Urothelium cell line (cell line): ENCODE results near the gene TBCB.
"Not testable (repeated sequence)": the region's sequence is repeated elsewhere in the genome, so short reads cannot be mapped to it uniquely, and the experiment has no call there.

ENCODE experiments used
- DNase-seq: peaks from one replicate; pipeline ENCODE4 v3.0.0; 2011; ENCODE audit warnings: low spot score, mixed read lengths
- FAIRE-seq: peaks from 2 replicates; lab custom pipeline; 2011; peaks lifted over from hg19 to GRCh38; lab: Jason Lieb, UNC

Gene TBCB

GRCh38 chr19:36131221-36131620 is 16.0 kb downstream of the TBCB start:
- FAIRE-seq, DNase-seq: not testable (repeated sequence)

DNA sequence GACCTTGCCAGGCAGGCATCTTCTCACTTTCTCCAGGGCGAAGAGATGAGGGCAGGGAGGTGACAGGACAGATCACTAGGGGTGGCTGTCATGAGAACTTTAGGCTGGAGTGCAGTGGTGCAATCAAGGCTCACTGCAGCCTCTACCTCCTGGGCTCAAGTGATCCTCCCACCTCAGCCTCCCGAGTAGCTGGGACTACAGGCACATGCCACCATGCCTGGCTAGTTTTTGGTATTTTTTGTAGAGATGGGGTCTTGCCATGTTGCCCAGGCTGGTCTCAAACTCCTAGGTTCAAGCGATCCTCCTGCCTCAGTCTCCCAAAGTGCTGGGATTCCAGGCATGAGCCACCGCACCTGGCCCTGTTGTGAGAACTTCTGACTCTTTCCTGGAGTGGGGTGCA is 19.6 kb downstream of the TBCB start:
- DNase-seq, FAIRE-seq: not testable (repeated sequence)

GRCh38 chr19:36136964-36137686 is 21.9 kb downstream of the TBCB start:
- DNase-seq (peak; percentile 85), FAIRE-seq (no peak)

GRCh38 chr19:36139120-36139472 is 23.8 kb downstream of the TBCB start:
- FAIRE-seq (no peak), DNase-seq (no peak)

DNA sequence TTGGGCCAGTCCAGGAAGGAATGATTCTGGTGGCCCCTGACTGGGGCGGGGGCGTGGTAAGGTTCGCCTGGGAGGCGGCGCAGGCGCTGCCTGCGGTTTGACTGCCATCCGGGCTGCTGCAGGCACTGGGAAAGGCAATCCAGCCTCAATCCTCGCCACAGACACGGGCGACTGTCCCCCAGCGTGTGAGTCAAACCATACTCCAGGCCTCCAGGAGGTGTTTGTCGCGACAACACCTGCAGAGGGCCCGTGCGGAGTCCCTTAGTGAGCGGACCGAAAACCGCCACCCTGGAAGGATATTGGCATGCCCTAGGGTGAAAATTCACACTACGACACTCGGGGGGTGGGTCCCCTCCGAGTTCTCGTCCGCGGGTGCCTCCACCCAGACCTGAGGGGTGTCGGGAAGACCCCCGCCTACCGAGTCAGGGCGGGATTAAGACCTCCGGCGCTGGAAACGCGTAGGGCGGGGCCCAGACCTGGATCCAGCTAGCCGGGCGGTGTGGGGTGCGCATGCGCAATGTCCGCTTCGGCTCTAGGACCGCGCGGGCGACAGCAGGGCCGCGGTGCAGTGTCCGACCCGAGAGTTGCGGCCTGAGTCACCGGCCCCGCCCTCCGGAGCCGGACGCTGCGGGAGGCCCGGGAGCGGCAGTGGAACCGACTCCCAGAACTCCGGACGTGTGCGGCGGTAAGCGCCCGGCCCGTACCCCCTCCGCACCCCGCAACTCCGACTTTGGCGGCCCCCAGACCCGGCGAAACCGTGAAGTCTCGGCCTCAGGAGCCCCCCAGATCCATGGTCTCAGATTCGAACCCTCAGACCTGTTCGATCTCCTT is 24.4 kb downstream of the TBCB start, which contains the start of gene CAPNS1:
Gene CAPNS1, plus strand, starts transcription at position 594 of the 831 bp plus-strand sequence. CDS start 946 bp downstream, outside the sequence.
- FAIRE-seq: peak; percentile 73
- DNase-seq: peak; percentile 97

DNA sequence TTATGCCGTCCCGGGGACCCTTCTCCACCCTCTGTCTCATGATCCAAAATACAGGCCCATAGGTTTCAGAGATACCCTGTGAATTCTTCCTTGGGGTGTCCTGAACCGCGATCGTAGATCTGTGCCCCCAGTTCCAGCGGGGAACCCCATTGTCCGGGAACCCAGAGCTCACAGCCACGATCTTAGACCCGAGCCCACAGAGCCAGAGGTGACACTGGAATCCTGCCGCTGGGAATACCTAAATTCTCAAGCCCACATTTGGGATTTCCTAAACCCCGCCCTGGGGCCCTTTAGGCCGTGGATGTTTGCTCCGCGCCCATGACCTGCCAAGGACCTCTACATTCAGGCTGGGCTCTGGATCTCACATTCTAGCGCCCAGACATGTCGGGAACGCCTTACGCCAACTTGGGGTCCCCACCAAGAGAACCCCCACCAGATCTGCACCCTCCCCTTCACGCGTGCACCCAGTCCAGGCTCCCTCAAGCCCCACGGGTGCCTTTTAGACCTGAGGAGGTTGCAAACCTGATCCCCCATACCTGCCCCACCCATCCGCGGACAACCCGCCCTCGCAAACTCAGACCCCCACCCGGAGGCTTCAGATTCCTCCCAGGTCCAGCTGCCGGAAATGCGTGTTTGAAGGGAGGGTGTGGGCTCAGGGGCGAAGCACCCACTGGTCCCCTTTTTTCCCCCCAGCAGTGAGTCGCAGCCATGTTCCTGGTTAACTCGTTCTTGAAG is 25.2 kb downstream of the TBCB start:
- no peak for FAIRE-seq
- DNase-seq: peak; percentile 70

GRCh38 chr19:36141039-36141927 is 26.0 kb downstream of the TBCB start:
- DNase-seq: peak; percentile 88
- FAIRE-seq: no peak

GRCh38 chr19:36142046-36142445 is 26.8 kb downstream of the TBCB start:
- FAIRE-seq (no peak), DNase-seq (no peak)

DNA sequence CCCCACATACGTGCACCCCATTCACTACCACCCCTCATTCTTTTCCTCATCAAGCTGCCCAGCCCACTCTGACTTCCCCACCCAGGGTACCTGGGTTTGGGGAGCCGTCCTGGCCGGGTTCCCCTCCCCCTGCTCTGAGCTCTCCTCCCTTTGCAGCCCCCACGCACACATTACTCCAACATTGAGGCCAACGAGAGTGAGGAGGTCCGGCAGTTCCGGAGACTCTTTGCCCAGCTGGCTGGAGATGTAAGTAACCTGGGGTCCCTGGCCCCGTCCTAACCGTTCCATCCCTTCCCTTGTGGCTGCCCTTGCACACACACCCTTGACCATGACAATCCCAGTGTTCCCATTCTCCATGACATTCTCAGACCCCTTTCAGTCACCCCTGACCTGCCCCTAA is 27.2 kb downstream of the TBCB start:
- no peak for DNase-seq
- no peak for FAIRE-seq

- no peak for FAIRE-seq
- DNase-seq: no peak
Observed at GRCh38 chr19:36144624-36145023, 29.4 kb downstream of the TBCB start.

GRCh38 chr19:36149673-36150406 is 34.6 kb downstream of the TBCB start:
- FAIRE-seq: no peak

DNA sequence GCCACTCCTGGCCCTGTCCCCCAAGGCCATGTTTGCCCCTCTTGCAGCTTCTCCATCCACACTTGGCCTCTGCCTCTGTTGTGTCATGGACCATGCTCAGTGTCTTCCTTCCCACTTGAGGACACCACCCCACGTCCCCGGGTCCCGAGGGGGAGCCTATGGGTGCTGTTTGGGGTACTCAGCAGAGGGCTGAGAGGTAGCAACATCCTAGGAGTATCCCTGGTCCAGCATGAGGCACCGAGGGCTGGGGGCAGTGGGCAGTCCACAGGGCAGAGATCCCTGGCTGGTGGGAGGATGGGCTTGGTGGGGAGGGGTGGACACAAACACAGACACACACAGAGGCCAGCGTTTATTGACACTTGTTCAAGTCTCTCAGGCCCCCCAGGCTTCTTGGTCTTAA is 35.3 kb downstream of the TBCB start:
- DNase-seq (no peak), FAIRE-seq (no peak)

More at GRCh38 chr19:36149673-36150406, 34.6 kb downstream of the TBCB start:
- DNase-seq: no peak

DNA sequence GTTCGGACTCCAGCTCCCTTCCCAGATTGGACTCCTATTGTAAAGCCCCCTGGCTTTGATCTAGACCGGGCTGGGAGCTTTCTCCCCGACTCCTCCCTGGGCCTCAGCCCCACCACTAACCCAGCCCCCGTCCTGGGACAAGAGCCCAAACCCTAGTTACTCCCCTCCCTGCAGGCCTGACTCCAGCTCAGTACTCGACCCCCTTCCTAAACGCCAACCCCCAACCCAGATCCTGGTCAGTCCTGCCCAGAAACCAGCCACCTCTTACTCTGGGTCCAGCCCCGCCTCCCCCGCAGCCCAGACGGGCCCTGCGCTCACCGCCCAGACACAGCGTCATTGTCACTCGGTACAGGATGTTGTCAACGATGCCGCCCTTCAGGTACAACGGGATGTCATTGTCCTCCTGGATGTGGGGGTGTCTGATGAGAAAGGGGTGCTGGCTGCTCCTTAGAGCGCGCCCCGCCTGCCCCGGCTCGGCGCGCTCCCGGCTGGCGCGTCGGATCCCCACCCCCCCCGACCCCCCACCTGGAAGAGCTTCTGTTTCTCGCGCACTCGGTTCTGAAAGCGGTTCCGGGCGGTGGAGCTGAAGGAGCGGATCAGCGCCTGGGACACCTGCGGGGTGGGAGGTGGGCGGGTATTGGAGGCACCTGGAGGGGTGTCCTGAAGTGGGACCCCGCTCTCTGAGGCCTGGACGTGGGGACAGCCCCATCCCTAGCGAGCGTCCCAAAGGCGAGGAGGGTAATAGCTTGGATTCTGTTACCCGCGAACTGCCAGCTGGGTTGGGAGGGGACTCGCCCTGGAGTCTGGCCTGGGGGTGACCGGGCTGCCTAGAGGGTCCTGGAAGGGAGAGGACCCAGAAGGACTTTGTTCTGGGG is 36.1 kb downstream of the TBCB start:
- DNase-seq: no peak
- FAIRE-seq: peak; percentile 63

- FAIRE-seq (no peak), DNase-seq (no peak)
Observed at GRCh38 chr19:36152019-36152351, 36.7 kb downstream of the TBCB start.

DNA sequence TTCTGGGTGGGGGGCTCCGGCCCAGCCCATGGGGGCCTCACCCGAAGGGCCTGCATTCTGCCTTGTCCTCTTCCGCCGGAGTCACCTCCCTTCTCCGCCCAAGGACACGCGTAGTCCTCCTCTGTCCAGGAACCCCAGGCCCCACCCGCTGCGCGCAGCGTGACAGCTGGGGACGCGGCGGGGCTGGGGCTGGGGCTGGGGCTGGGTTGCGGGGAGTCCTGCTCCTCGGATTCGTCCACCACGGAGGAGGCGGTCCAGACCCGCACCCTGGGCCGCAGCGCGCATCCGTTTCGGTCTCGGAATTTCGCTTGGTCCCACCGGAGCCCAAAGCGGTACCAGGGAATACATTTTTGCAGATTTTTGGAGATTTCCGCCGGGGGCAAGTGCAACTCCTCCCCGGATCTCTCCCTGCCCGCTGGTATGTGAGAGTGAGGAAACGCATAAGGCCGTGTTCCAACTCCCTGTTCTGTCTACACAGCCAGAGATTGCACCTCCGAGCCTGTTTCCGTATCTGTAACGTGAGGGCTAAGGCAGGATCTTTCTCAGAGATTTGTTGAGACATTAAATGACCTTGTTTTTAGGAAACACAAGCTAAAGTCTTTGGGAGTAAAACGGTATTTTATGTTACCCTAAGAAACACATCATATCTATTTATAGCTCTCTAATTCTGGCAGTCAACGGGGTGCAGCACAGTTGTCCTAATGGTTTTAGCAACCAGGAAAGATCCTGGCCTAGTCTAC is 37.3 kb downstream of the TBCB start, which contains the start of gene COX7A1:
Gene COX7A1, minus strand, starts transcription at position 96 of the 740 bp plus-strand sequence. Its CDS starts 40 bp downstream, at position 56.
- FAIRE-seq (no peak), DNase-seq (no peak)

DNA sequence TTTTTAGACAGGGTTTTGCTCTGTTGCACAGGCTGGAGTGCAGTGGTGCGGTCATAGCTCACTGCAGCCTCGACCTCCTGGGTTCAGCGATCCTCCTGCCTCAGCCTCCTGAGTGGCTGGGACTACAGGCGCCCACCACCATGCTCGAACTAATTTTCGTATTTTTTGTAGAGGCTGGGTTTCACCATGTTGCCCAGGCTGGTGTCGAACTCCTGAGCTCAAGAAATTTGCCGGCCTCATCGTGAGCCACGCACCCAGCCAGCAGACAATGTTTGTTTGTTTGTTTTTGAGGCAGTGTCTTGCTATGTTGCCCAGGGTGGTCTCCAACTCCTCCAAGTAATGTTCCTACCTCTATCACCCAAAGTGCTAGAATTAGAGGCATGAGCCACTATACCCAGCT is 37.9 kb downstream of the TBCB start:
- no peak for FAIRE-seq
- DNase-seq: no peak

GRCh38 chr19:36160821-36161596 is 45.7 kb downstream of the TBCB start:
- DNase-seq (no peak), FAIRE-seq (no peak)
